IPS-NIHi7 (cell line): ENCODE results near the gene SLC27A6.
"Not testable (repeated sequence)": the region's sequence is repeated elsewhere in the genome, so short reads cannot be mapped to it uniquely, and the experiment has no call there.

ENCODE experiments used
- DNase-seq: peaks from one replicate; pipeline ENCODE4 v3.0.0; 2012; ENCODE audit warnings: mixed read lengths; ENCODE audit errors: extremely low spot score

Gene SLC27A6

DNA sequence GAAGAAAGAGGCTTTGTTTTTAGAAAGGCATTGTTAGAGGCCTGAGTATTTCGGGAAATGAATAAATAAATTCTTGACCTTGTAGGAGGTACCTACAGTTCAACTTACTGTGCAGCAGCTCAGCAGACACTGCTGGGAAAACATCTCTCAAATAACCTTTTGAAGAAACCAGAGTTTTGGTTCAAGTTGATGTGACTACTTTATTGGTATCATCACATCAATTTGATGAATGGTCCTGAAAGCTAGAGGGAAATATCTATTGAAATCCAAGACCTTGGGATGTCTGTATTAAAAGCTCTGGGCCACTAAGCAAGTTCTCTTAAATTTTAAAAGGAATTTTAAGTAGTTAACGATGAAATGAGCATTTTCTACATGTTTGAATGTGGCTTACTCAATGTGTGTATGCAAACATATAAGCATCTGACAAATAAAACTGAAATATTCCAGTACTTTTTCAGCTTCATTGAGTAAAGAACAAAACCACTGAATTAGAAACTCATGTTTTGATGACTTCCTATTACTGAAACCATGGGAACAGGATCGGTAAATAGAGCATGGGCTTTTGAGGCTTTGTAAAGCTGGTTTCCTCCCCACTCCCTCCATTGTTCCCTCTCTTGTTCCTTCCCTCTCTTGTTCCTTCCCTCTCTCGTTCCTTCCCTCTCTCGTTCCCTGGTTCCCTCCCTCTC is 36.7 kb downstream of the SLC27A6 start:
- DNase-seq, result no peak

DNA sequence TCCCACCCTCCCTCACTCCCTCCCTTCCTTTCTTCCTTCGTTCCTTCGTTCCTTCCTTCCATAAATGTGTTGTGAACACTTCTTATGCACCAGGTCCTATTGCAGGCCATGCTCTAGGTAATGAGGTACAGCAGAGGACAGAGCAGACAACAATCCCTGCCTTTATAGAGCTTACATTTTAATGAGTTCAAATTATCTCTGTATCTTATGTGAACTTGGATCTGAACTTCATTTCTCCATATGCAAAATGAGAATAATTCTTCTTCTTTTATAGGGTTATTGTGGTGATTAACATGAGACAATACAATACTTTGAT is 37.2 kb downstream of the SLC27A6 start:
- DNase-seq, result no peak

DNA sequence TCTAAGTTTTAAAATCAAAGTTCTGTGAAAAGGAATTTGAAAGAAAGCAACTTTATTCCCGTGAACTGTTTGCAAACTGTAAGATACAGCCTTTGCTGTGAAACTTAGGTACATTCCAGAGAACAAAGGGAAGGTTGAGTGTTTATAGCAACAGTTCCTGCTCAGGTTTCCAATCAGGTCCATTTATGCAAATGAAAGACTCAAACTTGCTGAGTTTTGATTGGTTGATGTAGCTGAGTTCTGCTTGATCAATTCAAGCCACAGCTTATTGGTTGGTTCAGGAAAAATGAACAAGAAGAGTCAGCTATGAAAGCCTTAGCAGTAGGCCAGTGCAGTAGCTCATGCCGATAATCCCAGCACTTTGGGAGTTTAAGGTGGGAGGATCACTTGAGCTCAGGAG is 37.9 kb downstream of the SLC27A6 start:
- no peak for DNase-seq

DNA sequence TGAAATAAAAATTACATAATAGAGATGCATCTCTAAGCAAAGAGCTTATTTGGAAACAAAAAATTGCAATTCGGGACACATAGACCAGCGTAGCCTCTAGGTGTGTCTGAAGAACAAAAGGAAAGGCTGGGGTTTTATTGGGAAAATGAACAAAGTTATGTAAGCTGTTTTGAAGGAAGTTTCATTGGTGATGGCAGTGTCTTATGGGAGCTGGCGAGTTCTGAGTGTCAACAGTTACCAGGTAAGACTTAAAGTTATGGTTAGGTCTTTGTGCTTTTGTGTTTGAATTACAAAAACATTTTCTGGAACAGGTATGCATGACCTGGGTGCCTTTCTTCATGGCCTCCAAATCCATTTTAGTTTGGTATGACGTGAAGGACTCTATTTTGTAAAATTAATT is 48.9 kb downstream of the SLC27A6 start:
- no peak for DNase-seq

DNA sequence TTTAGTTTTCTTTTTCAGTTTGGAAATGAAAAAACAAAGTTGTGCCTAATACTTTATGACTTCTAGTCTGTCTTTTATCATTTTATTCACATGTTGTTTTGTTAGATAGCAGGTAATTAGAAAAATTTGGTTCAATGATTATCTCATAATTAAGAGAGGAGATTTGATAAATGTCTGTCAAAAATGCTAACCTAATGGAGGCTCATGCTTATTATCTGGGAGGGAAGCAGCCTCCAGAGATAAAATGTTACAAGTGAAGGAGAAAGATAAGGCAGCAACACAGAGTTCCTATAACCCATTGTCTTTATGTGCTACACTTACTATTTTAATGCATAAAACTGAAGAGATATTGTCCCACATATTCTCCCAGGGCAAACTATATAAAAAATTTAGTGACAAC is 53.5 kb downstream of the SLC27A6 start:
- no peak for DNase-seq

DNA sequence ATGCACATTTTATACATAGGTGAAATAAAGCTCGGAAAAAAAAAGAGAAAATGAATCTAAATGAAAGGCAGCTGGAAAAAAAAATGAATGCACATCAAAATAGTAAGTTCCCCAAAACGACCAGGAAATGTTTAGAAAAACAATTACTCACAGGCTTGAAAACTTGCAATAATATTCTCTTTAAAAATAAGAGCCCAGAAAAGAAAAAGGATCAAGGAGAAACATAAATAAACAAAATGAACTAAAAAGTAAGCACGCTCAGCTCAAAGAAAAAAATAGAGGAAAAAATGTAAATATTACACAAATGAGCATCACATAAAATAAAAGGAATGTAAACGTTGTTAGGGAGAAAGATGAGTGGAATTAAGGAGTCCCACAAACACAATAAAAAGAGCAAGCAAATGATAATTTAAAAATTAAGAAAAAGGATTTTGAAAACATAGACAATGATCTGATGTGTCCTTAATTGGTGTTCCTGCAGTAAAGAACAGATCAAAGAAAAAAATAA is 54.2 kb downstream of the SLC27A6 start:
- no peak for DNase-seq

DNA sequence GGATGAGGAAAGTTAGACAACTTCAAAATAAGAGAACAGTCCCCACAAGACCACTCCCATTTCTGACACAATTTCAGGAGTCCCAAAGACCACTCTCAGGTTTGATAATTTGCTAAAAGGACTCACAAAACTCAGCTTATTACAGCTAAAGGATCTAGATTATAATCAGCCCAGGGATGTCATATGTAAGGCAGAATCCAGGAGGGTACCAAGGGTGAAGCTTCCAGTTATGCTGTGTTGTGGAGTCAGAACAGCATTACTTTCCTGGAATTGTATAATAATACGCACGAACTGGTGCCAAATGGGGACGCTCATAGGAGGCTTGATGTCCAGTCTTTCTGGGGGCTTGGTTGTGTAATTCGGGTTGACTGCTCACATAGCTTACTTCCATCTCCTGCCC is 55.4 kb downstream of the SLC27A6 start:
- no peak for DNase-seq

DNA sequence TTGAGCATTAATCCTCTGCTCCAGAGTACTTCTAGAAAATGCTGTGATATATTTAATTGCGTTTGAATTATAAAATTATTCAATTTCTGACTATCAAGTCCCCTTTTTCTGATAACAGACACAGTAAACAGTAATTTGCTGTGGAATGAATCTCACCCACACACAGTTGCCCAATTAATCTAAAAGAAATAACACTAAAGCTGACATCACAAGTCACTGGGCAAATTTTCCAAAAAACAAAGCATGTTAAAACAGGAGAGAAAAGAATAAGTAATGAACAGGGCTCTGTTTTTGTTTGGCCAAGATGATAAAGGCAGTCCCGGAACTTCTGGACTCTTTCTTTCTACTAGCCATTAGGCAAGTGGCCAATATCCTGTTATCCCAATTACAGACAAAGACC is 56.5 kb downstream of the SLC27A6 start:
- no peak for DNase-seq

DNA sequence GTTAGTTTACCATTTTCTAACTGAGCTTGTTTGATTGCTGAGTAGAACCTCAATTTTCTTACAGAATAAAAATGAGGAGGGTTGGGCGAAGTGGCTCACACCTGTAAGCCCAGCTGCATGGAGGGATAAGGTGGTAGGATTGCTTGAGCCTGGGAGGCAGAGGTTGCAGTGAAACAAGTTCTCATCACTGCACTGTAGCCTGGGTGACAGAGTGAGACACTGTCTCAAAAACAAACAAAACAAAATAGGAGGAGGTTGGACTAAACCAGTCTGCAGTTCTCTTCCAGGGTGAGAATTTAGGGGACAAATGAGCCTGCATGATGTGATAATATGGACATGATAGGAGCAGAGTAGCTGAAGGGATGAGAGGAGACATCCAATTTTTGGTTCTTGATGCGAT is 57.3 kb downstream of the SLC27A6 start:
- no peak for DNase-seq

DNA sequence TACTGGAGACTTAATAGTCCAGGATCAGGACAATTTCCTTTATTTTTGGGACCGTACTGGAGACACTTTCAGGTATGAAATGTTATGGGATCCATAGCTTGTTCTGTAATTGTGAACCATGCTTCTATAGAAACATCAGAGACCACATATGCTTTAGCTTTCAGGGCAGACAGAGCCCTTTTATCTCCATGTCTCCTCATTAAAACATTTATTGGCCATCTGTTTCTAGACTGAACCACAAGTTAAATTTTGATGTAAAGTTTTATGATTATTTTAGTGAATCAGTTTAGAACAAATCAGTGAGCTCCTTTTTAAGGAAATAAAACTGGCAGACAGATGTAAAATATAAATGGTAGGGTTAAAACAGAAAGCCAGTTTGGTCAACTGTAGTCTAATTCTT is 62.0 kb downstream of the SLC27A6 start:
- no peak for DNase-seq

DNA sequence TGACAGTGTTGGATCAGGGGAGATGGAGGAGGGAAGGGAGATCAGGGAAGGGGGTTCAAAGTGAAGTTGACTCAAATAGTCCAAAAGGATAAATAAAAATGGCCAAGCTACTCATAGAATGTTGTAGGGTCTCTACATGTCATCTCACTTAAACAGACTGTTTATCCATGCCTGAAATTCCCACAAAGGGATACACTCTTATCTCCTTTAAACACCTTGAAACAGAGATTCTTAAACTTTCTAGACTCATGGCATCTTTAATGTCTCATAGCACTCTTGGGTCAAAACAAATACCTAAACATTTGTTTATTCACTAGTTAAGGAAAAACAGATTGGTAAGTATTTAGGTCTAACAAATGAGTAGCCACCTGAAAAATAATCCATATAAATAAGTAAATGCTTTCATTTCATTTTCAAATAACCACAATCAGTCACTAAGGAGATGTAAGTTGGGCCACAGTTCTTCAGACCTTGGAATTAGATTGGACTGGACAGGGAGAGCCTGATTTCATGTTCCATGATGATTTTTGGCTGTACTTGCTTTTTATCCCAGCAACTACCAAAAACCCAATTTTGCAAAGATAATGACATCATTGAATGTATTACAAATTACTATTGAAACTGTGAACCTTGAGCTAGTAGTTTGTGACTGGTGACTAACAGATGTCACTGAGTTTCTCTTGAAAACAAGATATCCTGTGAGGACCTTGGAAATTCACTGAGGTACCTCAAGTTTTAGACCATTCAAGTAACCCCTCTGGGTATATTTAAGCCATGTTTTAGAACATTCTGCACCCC is 66.8 kb downstream of the SLC27A6 start:
- no peak for DNase-seq

DNA sequence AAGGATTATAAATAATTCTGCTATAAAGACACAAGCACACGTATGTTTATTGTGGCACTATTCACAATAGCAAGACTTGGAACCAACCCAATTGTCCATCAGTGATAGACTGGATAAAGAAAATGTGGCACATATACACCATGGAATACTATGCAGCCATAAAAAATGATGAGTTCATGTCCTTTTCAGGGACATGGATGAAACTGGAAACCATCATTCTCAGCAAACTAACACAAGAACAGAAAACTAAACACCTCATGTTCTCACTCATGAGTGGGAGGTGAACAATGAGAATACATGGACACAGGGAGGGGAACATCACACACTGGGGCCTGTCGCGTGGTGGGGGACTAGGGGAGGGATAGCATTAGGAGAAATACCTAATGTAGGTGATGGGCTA is 71.0 kb downstream of the SLC27A6 start:
- DNase-seq, result not testable (repeated sequence)

DNA sequence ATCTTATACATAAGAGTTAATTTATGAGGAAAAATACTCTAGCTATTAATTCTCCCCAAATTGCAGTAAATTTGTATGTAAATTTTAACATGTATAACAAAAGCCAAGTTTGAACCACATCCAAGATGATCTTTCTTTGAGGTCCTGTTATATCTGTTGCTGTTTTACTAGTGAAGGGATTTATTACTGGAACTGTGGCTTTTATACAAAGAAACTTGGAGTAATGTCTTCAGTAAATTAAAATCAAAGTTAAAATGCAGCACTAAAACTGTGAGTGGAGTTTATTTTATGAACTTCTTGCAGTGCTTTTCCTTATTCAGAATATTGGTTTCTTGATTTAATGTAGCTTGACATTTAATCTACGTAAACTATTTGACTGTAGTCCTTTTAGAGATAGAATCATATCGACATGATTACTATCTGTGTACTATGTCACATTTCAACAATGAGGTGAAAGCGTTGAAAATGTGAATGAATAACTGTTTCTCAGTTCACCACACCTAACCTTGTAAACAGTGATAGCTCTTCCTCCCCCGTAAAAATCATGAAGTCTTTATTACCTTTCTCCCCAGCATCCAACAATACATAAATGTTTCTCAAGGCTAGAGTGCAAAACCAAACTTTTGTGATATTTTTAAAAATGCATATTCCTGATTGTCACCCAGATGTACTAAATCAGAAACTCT is 76.1 kb downstream of the SLC27A6 start:
- DNase-seq, result no peak

DNA sequence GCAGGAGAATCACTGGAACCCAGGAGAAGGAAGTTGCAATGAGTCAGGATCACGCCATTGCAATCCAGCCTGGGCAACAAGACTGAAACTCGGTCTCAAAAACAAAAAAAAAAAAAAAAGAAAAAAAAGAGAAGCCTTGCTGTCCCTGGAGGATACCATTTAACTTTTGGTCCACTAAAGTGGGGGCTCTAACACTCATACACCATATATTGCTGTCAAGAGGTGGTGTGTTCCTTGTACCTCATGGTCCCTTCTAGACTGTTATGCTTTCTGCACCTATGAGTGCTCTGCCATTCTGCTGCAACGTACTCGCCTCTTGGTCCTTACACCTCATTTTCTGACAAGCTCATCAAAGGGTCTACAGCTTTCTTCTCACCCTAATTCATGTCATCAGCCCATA is 77.0 kb downstream of the SLC27A6 start:
- no peak for DNase-seq

DNA sequence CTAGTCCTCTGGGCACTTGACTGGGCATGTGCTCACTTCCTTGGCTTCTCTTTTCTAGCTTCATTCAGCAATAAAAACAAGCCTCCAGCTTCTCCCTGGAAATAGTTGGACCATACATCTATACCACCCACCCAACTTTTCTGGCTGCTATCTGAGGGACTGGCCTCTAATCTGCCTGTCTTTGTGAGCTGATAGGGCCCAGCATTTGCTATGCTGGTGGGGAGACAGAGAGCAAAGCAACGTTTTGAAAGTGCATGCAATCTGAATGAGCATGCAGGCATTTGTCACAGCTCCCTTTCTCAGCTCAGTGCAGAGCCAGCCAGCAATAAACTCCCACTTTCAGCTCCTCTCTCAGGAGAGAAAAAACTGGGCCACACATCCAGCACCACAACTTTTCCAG is 78.6 kb downstream of the SLC27A6 start:
- no peak for DNase-seq

DNA sequence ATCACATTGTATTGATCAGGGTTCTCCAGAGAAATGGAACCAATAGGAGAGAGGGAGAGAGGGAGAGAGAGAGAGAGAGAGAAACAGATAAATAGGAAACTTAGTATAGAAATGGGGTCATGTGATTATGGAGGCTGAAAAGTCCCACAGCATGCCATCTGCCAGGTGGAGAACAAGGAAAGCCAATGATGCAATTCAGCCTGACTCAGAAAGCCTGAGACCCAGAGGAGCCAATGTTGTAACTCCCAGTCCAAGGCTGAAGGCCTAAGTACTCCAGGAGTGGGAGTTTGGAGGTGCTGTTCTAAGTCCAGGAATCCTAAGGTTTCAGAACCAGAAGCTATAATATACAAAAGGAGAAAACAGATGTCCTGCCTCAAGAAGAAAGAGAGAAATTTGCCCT is 80.9 kb downstream of the SLC27A6 start:
- no peak for DNase-seq

DNA sequence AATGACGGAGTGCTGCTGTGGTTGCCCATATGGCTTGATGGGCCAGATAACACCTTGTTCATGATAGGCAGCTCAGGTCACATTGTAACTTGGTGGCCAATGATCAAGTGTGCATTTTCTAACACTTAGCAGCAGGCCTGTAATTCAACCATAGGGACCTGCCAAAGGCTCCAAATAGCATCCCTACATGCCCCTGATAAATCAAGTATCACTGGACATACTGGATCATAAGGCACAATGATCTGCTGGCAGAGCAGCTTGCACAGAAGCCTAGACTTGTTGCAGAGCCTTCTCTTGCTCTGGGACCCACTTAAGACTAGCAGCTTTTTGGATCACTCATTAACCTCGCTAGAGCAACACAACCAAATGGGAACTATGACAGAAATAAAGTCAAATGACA is 83.2 kb downstream of the SLC27A6 start:
- no peak for DNase-seq

DNA sequence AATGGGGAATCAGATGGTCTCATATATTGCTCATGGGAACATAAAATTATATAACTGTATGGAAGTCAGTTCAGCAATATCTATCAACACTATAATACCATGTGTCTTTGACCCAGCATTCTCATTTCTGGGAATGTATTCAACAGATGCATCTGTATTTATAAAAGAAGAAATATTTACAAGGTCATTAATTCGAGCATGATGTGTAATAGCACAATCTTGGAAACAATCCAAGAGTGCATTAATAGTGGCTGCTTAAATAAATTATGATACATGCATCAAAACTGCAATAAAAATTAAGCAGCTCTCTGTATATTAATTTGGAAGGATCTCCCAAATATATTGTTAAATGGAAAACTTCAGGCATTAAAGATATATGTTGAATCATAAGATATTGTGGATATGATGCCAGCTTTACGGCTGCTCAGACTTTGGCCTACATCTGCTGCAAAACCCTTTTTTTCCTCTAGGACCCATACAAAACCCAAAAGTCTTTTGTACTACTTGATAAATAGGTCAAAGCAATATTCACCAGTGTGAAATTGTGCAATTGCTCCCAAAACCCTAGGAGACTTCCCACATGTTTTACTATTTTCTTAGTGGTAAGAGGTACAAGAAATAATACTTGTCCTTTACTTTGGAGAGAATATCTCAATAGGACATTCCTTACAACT is 84.0 kb downstream of the SLC27A6 start:
- DNase-seq, result no peak

DNA sequence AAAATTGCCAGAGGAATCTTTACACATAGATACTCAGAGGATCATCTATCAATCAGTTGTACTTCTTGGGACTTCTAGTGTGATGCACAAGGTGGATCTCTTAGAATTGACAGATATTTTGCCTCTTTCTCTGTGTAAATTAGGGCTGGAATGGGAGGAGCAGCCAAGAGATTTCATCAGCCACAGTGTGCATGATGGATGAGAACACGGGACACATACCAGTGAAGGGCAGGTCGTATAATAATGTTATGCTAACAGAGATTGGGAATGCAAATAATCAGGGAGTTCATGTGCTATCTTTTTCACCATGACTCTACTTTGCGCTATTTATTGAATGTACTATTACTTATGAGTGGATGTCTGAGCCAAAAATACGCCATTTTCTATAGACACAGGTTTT is 86.0 kb downstream of the SLC27A6 start:
- no peak for DNase-seq

DNA sequence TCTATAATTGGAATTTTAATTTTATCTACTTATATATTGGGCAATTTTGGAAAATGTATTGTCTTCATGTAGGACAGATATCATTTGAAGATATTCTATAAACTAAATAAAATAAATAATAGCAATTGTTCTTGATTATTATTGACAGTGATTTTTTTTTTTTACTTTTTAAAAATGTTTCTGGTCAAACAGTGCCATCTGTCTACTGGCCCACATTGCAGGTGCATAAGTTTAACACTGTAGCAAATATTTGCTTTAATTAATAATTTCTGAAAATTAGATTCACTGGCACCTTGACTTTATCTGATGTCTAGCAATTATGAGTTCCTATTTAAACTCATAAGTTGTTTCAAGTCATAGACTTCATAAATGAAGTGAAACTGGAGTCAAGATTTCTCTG is 88.2 kb downstream of the SLC27A6 start:
- DNase-seq, result no peak

DNA sequence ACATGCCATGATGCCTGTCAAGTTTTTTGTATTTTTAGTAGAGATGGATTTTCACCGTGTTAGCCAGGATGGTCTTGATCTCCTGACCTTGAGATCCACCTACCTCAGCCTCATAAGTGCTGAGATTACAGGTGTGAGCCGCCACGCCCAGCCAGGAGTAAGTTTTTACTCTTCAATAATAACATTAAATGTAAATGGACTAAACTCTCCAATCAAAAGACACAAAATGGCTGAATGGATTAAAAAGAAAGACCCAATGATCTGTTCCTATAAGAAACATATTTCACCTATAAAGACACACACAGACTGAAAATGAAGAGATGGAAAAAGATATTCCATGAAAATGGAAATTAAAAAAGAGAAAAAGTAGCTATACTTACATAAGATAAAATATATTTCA is 92.0 kb downstream of the SLC27A6 start:
- no peak for DNase-seq

DNA sequence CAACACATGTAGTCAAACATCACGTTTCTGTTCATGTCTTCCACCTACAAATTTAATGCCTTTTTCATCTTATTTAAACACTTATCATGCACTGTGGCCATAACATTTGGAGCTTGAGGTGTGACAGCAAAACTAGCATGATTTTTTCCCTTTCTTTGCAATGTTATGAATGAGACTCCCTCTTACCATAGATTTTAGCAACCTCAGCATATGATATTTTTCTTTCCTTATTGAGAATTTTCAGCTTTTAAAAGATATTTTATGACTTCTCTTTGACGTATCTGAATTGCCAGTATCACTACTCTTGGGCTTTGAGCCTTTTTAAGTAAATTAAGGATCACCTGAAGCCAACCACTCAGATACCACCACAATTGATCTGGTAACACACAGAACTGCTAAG is 96.6 kb downstream of the SLC27A6 start:
- DNase-seq, result no peak
